HCT116 (cell line): ENCODE measurements around the gene GLDN. TPM values are rescaled to one million over a fixed set of nuclear protein-coding genes. Genes with fewer than 3 reads are reported as not detected.

Source experiments
- ATAC-seq: fragments of 200-7000 bp; cut with Tn5 transposase; 2 replicates; pipeline ENCODE4 v1.9.1; 2020; ENCODE audit warnings: mild to moderate bottlenecking, moderate library complexity
- BruUV-seq: library from RNA; stranded (reverse); fragments of 400-500 nt; replicated peaks from 2 replicates; lab custom pipeline; 2021; lab: Mats Ljungman, UMichigan
- CTCF ChIA-PET: fragments of 300-600 bp; sonication (Branson Sonifier 250); formaldehyde crosslinking; loops from one replicate; lab custom pipeline; 2021; ENCODE audit warnings: antibody characterized with exemption; lab: Charles Lee
- POLR2A ChIA-PET: fragments of 300-600, 350-600 bp; sonication (Branson Sonifier 250); formaldehyde crosslinking; loops from one replicate; lab custom pipeline; 2021; ENCODE audit warnings: antibody characterized with exemption; lab: Charles Lee
- RAD21 ChIA-PET, 2 experiments: fragments of 300-600 bp; sonication (Branson Sonifier 250); formaldehyde crosslinking; loops; one replicate each; lab custom pipeline; 2023; ENCODE audit warnings: low total read pairs in 2 of 2; ENCODE audit not compliant: uncharacterized antibody in 2 of 2, unreplicated experiment in 2 of 2, low non-redundant PET in 1 of 2; lab: Charles Lee
- DNase-seq: peaks from one replicate; pipeline ENCODE4 v3.0.0-alpha.2; 2010; ENCODE audit warnings: low read depth, low spot score
- H2AFZ ChIP-seq: fragments of 200-600 bp; shearing (Covaris generic), sonication (generic); 2 replicates; pipeline ENCODE4 v1.6.1; 2017; ENCODE audit warnings: low read depth, mixed run types, mixed read lengths, antibody characterized with exemption, low read length; ENCODE audit not compliant: poor library complexity, severe bottlenecking
- H3K27ac ChIP-seq: 2 replicates; pipeline ENCODE4 v1.5.1; 2012; ENCODE audit warnings: low read depth, low read length
- H3K27me3 ChIP-seq: fragments of 200-600 bp; sonication (generic); 2 replicates; pipeline ENCODE4 v1.6.1; 2016; ENCODE audit warnings: mixed run types, low read length, mixed read lengths; ENCODE audit not compliant: insufficient read depth
- H3K36me3 ChIP-seq, 2 experiments: fragments of 200-500 bp in 1 of 2; fragments of 200-600 bp in 1 of 2; sonication (Bioruptor generic) in 1 of 2; sonication (generic) in 1 of 2; 2 replicates each; pipeline versions ENCODE4 v1.5.1 to v1.6.1; 2014 to 2016; ENCODE audit warnings: low read length in 2 of 2, inconsistent platforms in 1 of 2, mixed read lengths in 1 of 2, mixed run types in 1 of 2; ENCODE audit not compliant: insufficient read depth in 2 of 2, control insufficient read depth in 1 of 2
- H3K4me1 ChIP-seq, 2 experiments: fragments of 200-600 bp in 1 of 2; sonication (generic) in 1 of 2; 2 replicates each; pipeline versions ENCODE4 v1.5.1 to v1.6.1; 2012 to 2017; ENCODE audit warnings: low read length in 2 of 2, inconsistent platforms in 1 of 2, mild to moderate bottlenecking in 1 of 2, mixed read lengths in 1 of 2, mixed run types in 1 of 2, moderate library complexity in 1 of 2; ENCODE audit not compliant: insufficient read depth in 2 of 2, control insufficient read depth in 1 of 2
- H3K4me2 ChIP-seq: fragments of 200-600 bp; sonication (generic); 2 replicates; pipeline ENCODE4 v1.6.1; 2017; ENCODE audit warnings: mixed run types, low read length, mixed read lengths
- H3K4me3 ChIP-seq, 2 experiments: fragments of 200-600 bp in 1 of 2; sonication (generic) in 1 of 2; replicated peaks in 1 of 2; 2 replicates each; pipeline ENCODE4 v1.5.1; 2011 to 2016; ENCODE audit warnings: low read length in 2 of 2, control low read depth in 1 of 2, low read depth in 1 of 2, mild to moderate bottlenecking in 1 of 2, mixed read lengths in 1 of 2, mixed run types in 1 of 2
- H3K79me2 ChIP-seq: fragments of 200-600 bp; sonication (generic); 2 replicates; pipeline ENCODE4 v1.6.1; 2017; ENCODE audit warnings: mild to moderate bottlenecking, mixed run types, low read length, moderate library complexity, mixed read lengths; ENCODE audit not compliant: insufficient read depth
- H3K9ac ChIP-seq: fragments of 200-600 bp; sonication (generic); 2 replicates; pipeline ENCODE4 v1.6.1; 2016; ENCODE audit warnings: low read length, mixed read lengths
- H3K9me2 ChIP-seq: fragments of 200-600 bp; sonication (generic), shearing (Covaris generic); 2 replicates; pipeline ENCODE4 v1.6.1; 2017; ENCODE audit warnings: mixed run types, mild to moderate bottlenecking, moderate library complexity; ENCODE audit not compliant: insufficient read depth
- H3K9me3 ChIP-seq, 2 experiments: fragments of 200-500 bp in 1 of 2; fragments of 200-600 bp in 1 of 2; sonication (Bioruptor generic) in 1 of 2; sonication (generic) in 1 of 2; 2 replicates each; pipeline ENCODE4 v1.6.1; 2014 to 2017; ENCODE audit warnings: low read length in 2 of 2, mixed read lengths in 2 of 2, inconsistent platforms in 1 of 2, low read depth in 1 of 2, mild to moderate bottlenecking in 1 of 2, mixed run types in 1 of 2, moderate library complexity in 1 of 2; ENCODE audit not compliant: control insufficient read depth in 1 of 2, insufficient read depth in 1 of 2
- H4K20me1 ChIP-seq: fragments of 200-600 bp; sonication (generic), shearing (Covaris generic); 2 replicates; pipeline ENCODE4 v1.6.1; 2017; ENCODE audit warnings: mixed run types, mild to moderate bottlenecking, moderate library complexity; ENCODE audit not compliant: insufficient read depth
- CBX3 ChIP-seq: IDR thresholded peaks from 2 replicates; pipeline ENCODE4 v1.6.1; 2012; ENCODE audit warnings: low read depth
- EGR1 ChIP-seq: IDR thresholded peaks from 2 replicates; pipeline ENCODE4 v1.6.1; 2012; ENCODE audit warnings: low read depth
- FOSL1 ChIP-seq: IDR thresholded peaks from 2 replicates; pipeline ENCODE4 v1.6.1; 2012; ENCODE audit warnings: low read depth
- POLR2A ChIP-seq: IDR thresholded peaks from 2 replicates; pipeline ENCODE4 v1.7.0; 2011; ENCODE audit warnings: borderline replicate concordance; ENCODE audit not compliant: insufficient read depth, insufficient read length; ENCODE audit errors: extremely low read depth
- POLR2AphosphoS5 ChIP-seq: IDR thresholded peaks from 2 replicates; pipeline ENCODE4 v1.6.1; 2011; ENCODE audit warnings: mild to moderate bottlenecking, low read depth, low read length, moderate library complexity
- RAD21 ChIP-seq: IDR thresholded peaks from 2 replicates; pipeline ENCODE4 v1.6.1; 2012; ENCODE audit warnings: low read depth, mild to moderate bottlenecking
- SRF ChIP-seq: IDR thresholded peaks from 2 replicates; pipeline ENCODE4 v1.6.1; 2012; ENCODE audit warnings: low read depth
- ZFX ChIP-seq: fragments of 450-650 bp; IDR thresholded peaks from 2 replicates; pipeline ENCODE4 v1.6.1; 2017
- intact Hi-C: fragments of 100-400 bp; cut with micrococcal nuclease; formaldehyde crosslinking; loops from 2 replicates; pipeline ENCODE4 v1.10.0; 2022
- total RNA-seq: library from RNA; stranded (reverse); gene quantifications from one replicate; pipeline ENCODE4 v1.2.1, GENCODE V29; 2021; ENCODE audit not compliant: unreplicated experiment
- TF ChIP-seq, protein P1 (sequence below): IDR thresholded peaks from 2 replicates; pipeline ENCODE4 v1.6.1; 2011; ENCODE audit warnings: mild to moderate bottlenecking, low read length, moderate library complexity; ENCODE audit not compliant: insufficient replicate concordance; ENCODE audit errors: extremely low read depth

Gene GLDN
- total RNA-seq, 1 experiment from 2014 or later, result 3.0 TPM

- no peak for DNase-seq
- no peak overlapping the region for H2AFZ ChIP-seq
- CTCF ChIA-PET, result interaction anchor here (1.1 to 1.2 kb wide), 2 partner anchors 12 to 227 kb away, joined by 3 to 5 read pairs; no protein-coding TSS in a partner anchor
- H4K20me1 ChIP-seq, result no peaks in the 10 kb centered on the region
- H3K79me2 ChIP-seq, result no peaks in the 10 kb centered on the region
- no peaks in the 10 kb centered on the region for H3K36me3 ChIP-seq
- H3K27ac ChIP-seq, result no peak overlapping the region
- intact Hi-C loops, result no loop called here
- no peak for TF ChIP-seq SRF
- TF ChIP-seq, all 23 proteins: peak for 0
- no peaks in the 10 kb centered on the region for H3K27me3 ChIP-seq
- no peaks in the 10 kb centered on the region for H3K9me2 ChIP-seq
- no peaks in the 10 kb centered on the region for H3K9me3 ChIP-seq
- ChIA-PET RAD21 (no interaction called here), POLR2A (no interaction called here)
- no peaks in the 10 kb centered on the region for H3K4me1 ChIP-seq
- no peak overlapping the region for H3K9ac ChIP-seq
- BruUV-seq, result no TSS peak
- no peak overlapping the region for H3K4me2 ChIP-seq
- no peak for ATAC-seq
- H3K4me3 ChIP-seq, result no peak overlapping the region
Measured at GRCh38 chr15:51390241-51390965, 48.9 kb downstream of the GLDN start.

- no peaks in the 10 kb centered on the region for H3K9me2 ChIP-seq
- intact Hi-C loops, result no loop called here
- DNase-seq, result no peak
- H2AFZ ChIP-seq, result no peak overlapping the region
- H3K4me2 ChIP-seq, result no peak overlapping the region
- no peaks in the 10 kb centered on the region for H3K27me3 ChIP-seq
- no peaks in the 10 kb centered on the region for H4K20me1 ChIP-seq
- BruUV-seq, result no TSS peak
- ChIA-PET RAD21 (no interaction called here), POLR2A (no interaction called here), CTCF (no interaction called here)
- no peak overlapping the region for H3K4me3 ChIP-seq
- no peaks in the 10 kb centered on the region for H3K36me3 ChIP-seq
- no peaks in the 10 kb centered on the region for H3K4me1 ChIP-seq
- TF ChIP-seq RAD21 (no peak), POLR2AphosphoS5 (no peak), CBX3 (no peak), ZFX (no peak), POLR2A (no peak), EGR1 (no peak), FOSL1 (no peak)
- TF ChIP-seq, protein P1, sequence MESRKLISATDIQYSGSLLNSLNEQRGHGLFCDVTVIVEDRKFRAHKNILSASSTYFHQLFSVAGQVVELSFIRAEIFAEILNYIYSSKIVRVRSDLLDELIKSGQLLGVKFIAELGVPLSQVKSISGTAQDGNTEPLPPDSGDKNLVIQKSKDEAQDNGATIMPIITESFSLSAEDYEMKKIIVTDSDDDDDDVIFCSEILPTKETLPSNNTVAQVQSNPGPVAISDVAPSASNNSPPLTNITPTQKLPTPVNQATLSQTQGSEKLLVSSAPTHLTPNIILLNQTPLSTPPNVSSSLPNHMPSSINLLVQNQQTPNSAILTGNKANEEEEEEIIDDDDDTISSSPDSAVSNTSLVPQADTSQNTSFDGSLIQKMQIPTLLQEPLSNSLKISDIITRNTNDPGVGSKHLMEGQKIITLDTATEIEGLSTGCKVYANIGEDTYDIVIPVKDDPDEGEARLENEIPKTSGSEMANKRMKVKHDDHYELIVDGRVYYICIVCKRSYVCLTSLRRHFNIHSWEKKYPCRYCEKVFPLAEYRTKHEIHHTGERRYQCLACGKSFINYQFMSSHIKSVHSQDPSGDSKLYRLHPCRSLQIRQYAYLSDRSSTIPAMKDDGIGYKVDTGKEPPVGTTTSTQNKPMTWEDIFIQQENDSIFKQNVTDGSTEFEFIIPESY, result no peak
- no peaks in the 10 kb centered on the region for H3K9me3 ChIP-seq
- H3K27ac ChIP-seq, result no peak overlapping the region
- no peak overlapping the region for H3K9ac ChIP-seq
- H3K79me2 ChIP-seq, result no peaks in the 10 kb centered on the region
- no peak for ATAC-seq
Measured at GRCh38 chr15:51390966-51391422, 49.5 kb downstream of the GLDN start.
